ENCODE measurements around the gene RALGPS1. TPM values are rescaled to one million over a fixed set of nuclear protein-coding genes. Genes with fewer than 3 reads are reported as not detected.

RALGPS1 gene
- total RNA-seq, 1 donor from 2014 or later = 21.7 TPM

DNA sequence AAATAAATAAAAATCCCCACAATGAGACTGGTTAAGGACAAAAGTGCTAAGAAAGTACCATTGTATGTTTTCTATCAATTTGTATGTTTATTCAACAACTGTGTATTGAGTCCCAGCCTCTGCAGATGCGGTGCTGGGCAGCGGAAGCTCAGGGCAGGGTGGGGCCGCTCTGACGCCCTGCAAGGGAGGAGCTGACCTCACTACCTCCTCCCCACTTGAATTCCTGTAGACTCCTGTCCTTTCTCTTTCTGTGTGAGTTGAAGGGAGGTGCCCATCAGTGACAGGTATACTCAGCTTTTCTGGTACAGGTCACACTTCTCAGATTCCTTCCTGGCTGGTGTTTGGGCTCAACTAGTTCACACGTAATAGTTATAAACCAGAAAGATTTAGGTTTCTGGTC is 180.8 kb downstream of the RALGPS1 start:
- ChIA-PET POLR2A (no interaction called here), CTCF (no interaction called here)
- Mint-ChIP-seq H3K27ac (no peak overlapping the region), H3K4me3 (no peak overlapping the region), H3K27me3 (no peaks in the 10 kb centered on the region), H3K4me1 (no peaks in the 10 kb centered on the region), H3K36me3 (ENCODE audit: low read depth) (peaks cover 8% of the 10 kb centered on the region), H3K9me3 (no peaks in the 10 kb centered on the region)
- no peak for ATAC-seq (ENCODE audit: low read depth)
- intact Hi-C loops (cut with micrococcal nuclease) = no loop called here
- DNase-seq = no peak
- TF ChIP-seq, protein P1, sequence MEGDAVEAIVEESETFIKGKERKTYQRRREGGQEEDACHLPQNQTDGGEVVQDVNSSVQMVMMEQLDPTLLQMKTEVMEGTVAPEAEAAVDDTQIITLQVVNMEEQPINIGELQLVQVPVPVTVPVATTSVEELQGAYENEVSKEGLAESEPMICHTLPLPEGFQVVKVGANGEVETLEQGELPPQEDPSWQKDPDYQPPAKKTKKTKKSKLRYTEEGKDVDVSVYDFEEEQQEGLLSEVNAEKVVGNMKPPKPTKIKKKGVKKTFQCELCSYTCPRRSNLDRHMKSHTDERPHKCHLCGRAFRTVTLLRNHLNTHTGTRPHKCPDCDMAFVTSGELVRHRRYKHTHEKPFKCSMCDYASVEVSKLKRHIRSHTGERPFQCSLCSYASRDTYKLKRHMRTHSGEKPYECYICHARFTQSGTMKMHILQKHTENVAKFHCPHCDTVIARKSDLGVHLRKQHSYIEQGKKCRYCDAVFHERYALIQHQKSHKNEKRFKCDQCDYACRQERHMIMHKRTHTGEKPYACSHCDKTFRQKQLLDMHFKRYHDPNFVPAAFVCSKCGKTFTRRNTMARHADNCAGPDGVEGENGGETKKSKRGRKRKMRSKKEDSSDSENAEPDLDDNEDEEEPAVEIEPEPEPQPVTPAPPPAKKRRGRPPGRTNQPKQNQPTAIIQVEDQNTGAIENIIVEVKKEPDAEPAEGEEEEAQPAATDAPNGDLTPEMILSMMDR (IDR thresholded peaks at IDR 0.05) = no peak

DNA sequence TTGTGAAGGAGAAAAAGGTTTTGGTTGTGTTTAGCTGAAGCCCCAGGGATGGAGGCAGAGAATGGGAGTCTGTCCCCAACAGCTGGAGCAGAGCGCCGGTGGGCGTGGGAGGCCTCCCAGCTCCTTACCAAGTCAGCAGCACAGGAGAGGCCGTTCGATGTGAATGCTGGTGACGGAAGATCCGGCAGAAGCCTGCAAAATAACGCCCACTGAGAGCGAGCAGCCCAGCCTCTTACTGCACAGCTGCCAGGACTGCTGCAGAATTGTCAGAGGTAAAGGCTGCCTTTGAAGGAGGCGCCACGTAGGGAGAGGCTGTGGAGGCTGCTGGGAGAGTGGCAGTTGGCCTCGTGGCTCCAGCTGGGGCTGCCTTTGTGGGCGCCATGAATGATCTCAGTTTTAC is 181.6 kb downstream of the RALGPS1 start:
- POLR2A ChIA-PET = no interaction called here
- H3K27ac Mint-ChIP-seq = no peak overlapping the region

DNA sequence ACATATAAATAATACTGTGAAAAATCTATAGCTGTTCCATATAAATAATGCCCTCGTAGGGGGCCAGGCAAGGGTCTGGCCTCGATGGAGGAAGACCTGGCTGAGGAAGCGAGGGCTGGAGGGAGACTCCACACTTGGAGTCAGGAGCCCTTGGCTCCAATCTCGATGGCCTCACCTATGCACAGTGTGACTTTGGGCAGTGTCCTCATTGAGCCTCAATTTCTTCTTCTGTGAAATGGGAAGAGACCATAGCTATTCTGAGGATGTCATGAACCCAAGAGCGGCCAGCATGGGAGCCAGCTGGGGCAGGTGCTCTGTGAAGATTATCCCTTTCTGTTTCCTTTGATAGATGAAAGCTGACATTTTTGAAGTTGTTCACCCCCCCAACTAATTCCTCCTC is 183.1 kb downstream of the RALGPS1 start:
- H3K27me3 Mint-ChIP-seq = no peaks in the 10 kb centered on the region
- POLR2A ChIA-PET = no interaction called here
- no peak overlapping the region for H3K27ac Mint-ChIP-seq
- ATAC-seq (ENCODE audit: low read depth) = no peak
- CTCF ChIA-PET = no interaction called here
- intact Hi-C loops (cut with micrococcal nuclease) = no loop called here
- TF ChIP-seq, protein P1 (IDR thresholded peaks at IDR 0.05) = no peak
- H3K36me3 Mint-ChIP-seq (ENCODE audit: low read depth) = peaks cover 6% of the 10 kb centered on the region
- H3K4me1 Mint-ChIP-seq = no peaks in the 10 kb centered on the region
- H3K4me3 Mint-ChIP-seq = no peak overlapping the region
- no peaks in the 10 kb centered on the region for H3K9me3 Mint-ChIP-seq
- no peak for DNase-seq

More for the DNA sequence above, 181.6 kb downstream of the RALGPS1 start:
- intact Hi-C loops (cut with micrococcal nuclease) = no loop called here
- Mint-ChIP-seq H3K27me3 (no peaks in the 10 kb centered on the region), H3K4me1 (no peaks in the 10 kb centered on the region), H3K9me3 (no peaks in the 10 kb centered on the region), H3K4me3 (no peak overlapping the region), H3K36me3 (ENCODE audit: low read depth) (peaks cover 8% of the 10 kb centered on the region)
- TF ChIP-seq, protein P1 (IDR thresholded peaks at IDR 0.05) = no peak
- ATAC-seq (ENCODE audit: low read depth) = no peak
- CTCF ChIA-PET = no interaction called here
- no peak for DNase-seq

DNA sequence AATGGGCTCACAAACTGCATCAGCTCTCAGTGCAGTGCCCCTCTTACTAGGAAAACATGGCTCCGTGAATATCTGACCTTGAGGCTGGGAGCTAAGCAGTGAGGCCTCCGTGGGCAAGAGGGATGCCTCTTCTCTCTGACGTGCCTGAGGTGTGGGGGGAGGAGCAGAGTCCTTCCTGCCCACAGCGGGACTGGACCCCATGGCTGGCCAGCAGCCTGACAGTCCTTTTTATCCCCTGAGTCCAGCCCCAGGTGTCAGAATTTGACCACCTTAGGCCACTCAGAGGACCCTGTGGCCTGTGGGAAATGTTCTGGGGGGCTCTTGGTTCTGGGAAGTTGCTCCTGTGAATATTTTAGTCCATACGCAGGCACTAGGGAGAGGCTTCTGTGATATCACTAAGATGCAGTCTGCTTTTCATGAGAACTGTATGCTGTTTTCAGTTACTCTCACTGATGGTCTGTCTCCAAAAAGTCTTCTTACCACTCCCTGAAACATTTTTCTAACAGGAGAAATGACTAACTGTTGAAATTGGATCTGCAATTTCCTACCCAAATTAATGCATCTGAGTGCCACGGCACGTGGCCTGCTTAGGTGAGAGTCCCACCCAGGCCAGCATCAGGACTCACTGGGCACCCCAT is 184.5 kb downstream of the RALGPS1 start:
- DNase-seq = no peak
- peaks cover 3% of the 10 kb centered on the region for H3K36me3 Mint-ChIP-seq (ENCODE audit: low read depth)
- no peaks in the 10 kb centered on the region for H3K4me1 Mint-ChIP-seq
- ChIA-PET CTCF (no interaction called here), POLR2A (no interaction called here)
- intact Hi-C loops (cut with micrococcal nuclease) = no loop called here
- H3K27ac Mint-ChIP-seq = no peak overlapping the region
- H3K9me3 Mint-ChIP-seq = no peaks in the 10 kb centered on the region
- TF ChIP-seq, protein P1 (IDR thresholded peaks at IDR 0.05) = no peak
- no peak overlapping the region for H3K4me3 Mint-ChIP-seq
- no peaks in the 10 kb centered on the region for H3K27me3 Mint-ChIP-seq
- no peak for ATAC-seq (ENCODE audit: low read depth)

DNA sequence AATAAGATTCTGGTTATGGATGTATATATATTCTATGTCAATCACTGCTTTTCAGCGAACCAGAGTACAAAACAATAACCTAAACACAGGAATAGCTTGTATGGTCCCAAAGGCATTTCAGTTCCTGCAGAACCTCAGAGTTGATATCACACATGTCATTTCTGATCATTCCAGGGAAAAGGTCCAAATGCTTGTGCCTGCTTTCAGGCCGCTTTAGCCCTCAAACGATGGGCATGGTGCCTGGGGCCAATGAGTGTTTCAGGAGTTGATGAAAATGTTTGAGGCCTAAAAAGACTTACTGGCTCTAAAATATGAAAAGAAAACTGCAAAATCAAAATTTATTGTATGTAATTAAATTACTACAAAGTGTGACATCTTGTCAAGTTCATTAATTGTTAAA is 185.1 kb downstream of the RALGPS1 start:
- Mint-ChIP-seq H3K4me3 (no peak overlapping the region), H3K4me1 (no peaks in the 10 kb centered on the region), H3K27ac (no peak overlapping the region), H3K9me3 (no peaks in the 10 kb centered on the region), H3K27me3 (no peaks in the 10 kb centered on the region), H3K36me3 (ENCODE audit: low read depth) (peaks cover 3% of the 10 kb centered on the region)
- ChIA-PET POLR2A (no interaction called here), CTCF (no interaction called here)
- ATAC-seq (ENCODE audit: low read depth) (no peak), DNase-seq (no peak)
- TF ChIP-seq, protein P1 (IDR thresholded peaks at IDR 0.05) = no peak
- intact Hi-C loops (cut with micrococcal nuclease) = no loop called here
